IPS-NIHi11 (cell line): ENCODE data around the gene UMAD1.
"Not testable (repeated sequence)": the region's sequence is repeated elsewhere in the genome, so short reads cannot be mapped to it uniquely, and the experiment has no call there.

Experiments used
- DNase-seq: peaks from one replicate; pipeline ENCODE4 v3.0.0; 2012; ENCODE audit warnings: mixed read lengths, low spot score

Gene UMAD1

GRCh38 chr7:7798510-7798909 lies 158.0 kb downstream of the UMAD1 start:
- DNase-seq: no peak

- DNase-seq: no peak
Observed at GRCh38 chr7:7799138-7799537, 158.6 kb downstream of the UMAD1 start.

- DNase-seq: no peak
Observed at GRCh38 chr7:7802531-7802930, 162.0 kb downstream of the UMAD1 start.

GRCh38 chr7:7803715-7804178 lies 163.2 kb downstream of the UMAD1 start:
- DNase-seq: no peak

- not testable (repeated sequence) for DNase-seq
Observed at GRCh38 chr7:7804822-7805221, 164.3 kb downstream of the UMAD1 start.

GRCh38 chr7:7805511-7806153 lies 165.1 kb downstream of the UMAD1 start:
- DNase-seq: no peak

- no peak for DNase-seq
Observed at GRCh38 chr7:7808156-7808555, 167.6 kb downstream of the UMAD1 start.

- no peak for DNase-seq
Observed at GRCh38 chr7:7808626-7809025, 168.1 kb downstream of the UMAD1 start.

- DNase-seq: no peak
Observed at GRCh38 chr7:7810380-7810779, 169.8 kb downstream of the UMAD1 start.

GRCh38 chr7:7810826-7811225 lies 170.3 kb downstream of the UMAD1 start:
- no peak for DNase-seq

GRCh38 chr7:7812112-7812511 lies 171.6 kb downstream of the UMAD1 start:
- DNase-seq: no peak

- no peak for DNase-seq
Observed at GRCh38 chr7:7815395-7815794, 174.8 kb downstream of the UMAD1 start.

- no peak for DNase-seq
Observed at GRCh38 chr7:7816084-7816483, 175.5 kb downstream of the UMAD1 start.

GRCh38 chr7:7816816-7817536 lies 176.4 kb downstream of the UMAD1 start:
- DNase-seq: no peak

- no peak for DNase-seq
Observed at GRCh38 chr7:7817748-7818147, 177.2 kb downstream of the UMAD1 start.

- DNase-seq: not testable (repeated sequence)
Observed at GRCh38 chr7:7818179-7818578, 177.6 kb downstream of the UMAD1 start.

- no peak for DNase-seq
Observed at GRCh38 chr7:7819442-7820247, 179.1 kb downstream of the UMAD1 start.

- no peak for DNase-seq
Observed at GRCh38 chr7:7820409-7820808, 179.9 kb downstream of the UMAD1 start.

GRCh38 chr7:7820939-7821338 lies 180.4 kb downstream of the UMAD1 start:
- DNase-seq: no peak

- no peak for DNase-seq
Observed at GRCh38 chr7:7821517-7821916, 181.0 kb downstream of the UMAD1 start.

GRCh38 chr7:7825294-7825693 lies 184.7 kb downstream of the UMAD1 start:
- not testable (repeated sequence) for DNase-seq

- no peak for DNase-seq
Observed at GRCh38 chr7:7829667-7830066, 189.1 kb downstream of the UMAD1 start.
